Left colon (tissue), 2 donors: ENCODE results near the gene SCYL1. TPM values are rescaled to one million over a fixed set of nuclear protein-coding genes. Genes with fewer than 3 reads are reported as not detected.

ENCODE experiments used
- ATAC-seq: fragments of 200-7000 bp; cut with Tn5 transposase; one replicate; pipeline ENCODE4 v1.9.1; 2020; ENCODE audit warnings: mild to moderate bottlenecking, moderate library complexity
- DNase-seq, 2 donors: peaks; one replicate each; pipeline ENCODE4 v3.0.0-alpha.2; 2020
- intact Hi-C, 2 donors: fragments of 100-400 bp; cut with DNase I in 1 of 2; cut with micrococcal nuclease in 1 of 2; formaldehyde crosslinking; loops; one replicate each; pipeline versions ENCODE4 v1.11.2 to v1.14.0; 2022; cut with DNase I, micrococcal nuclease
- total RNA-seq, 2 donors: library from RNA; stranded (reverse); fragmentation: NEBNext Ultra II Directional; extraction: Animal tissue kit (Norgen Biotek cat#: 25700); gene quantifications; one replicate each; pipeline ENCODE4 v1.2.1, GENCODE V29; 2021
- donor health status: DM: no; HTN: no; CAD: no.
- donor health status: DM: yes; HTN: yes; CAD: no.

SCYL1 gene
- total RNA-seq, 2 donors from 2014 or later, result 58.4 to 70.8 TPM

DNA sequence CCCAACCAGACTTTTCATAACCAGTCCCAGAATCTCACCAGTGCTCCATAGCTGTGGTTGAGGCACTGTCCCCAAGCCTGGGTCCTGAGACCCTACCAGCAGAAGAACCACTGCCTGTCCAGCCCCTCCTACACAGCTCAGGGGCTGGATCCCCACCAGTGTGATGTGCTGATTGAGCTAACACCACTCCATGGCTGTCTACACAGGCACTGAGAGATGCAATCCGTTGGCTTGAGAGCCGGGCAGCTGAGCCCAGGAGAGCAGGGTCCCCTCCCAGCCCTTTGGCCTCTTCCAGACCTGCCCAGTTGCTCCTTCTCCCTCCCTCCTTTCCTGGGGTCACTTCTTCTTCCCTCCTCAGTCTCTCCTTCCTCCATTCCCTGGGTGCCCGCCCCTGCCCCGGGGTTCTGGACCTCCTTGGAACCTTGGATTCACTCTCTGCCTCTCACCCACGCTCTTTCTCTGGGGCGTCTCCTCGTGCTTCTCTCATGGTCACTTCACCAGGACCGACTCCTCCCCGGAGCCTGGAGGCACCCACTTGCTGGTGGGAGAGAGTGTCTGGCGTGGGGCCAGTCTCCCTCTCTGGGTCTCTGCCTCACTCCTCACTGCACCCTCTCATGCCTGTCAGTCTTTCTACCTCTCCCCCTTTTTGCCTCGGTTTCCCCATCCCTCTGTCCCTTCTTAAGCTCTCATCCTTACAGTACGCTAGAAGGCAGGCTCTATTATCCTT lies 706 bp upstream of the SCYL1 start:
- ATAC-seq, result peak; percentile 19

DNA sequence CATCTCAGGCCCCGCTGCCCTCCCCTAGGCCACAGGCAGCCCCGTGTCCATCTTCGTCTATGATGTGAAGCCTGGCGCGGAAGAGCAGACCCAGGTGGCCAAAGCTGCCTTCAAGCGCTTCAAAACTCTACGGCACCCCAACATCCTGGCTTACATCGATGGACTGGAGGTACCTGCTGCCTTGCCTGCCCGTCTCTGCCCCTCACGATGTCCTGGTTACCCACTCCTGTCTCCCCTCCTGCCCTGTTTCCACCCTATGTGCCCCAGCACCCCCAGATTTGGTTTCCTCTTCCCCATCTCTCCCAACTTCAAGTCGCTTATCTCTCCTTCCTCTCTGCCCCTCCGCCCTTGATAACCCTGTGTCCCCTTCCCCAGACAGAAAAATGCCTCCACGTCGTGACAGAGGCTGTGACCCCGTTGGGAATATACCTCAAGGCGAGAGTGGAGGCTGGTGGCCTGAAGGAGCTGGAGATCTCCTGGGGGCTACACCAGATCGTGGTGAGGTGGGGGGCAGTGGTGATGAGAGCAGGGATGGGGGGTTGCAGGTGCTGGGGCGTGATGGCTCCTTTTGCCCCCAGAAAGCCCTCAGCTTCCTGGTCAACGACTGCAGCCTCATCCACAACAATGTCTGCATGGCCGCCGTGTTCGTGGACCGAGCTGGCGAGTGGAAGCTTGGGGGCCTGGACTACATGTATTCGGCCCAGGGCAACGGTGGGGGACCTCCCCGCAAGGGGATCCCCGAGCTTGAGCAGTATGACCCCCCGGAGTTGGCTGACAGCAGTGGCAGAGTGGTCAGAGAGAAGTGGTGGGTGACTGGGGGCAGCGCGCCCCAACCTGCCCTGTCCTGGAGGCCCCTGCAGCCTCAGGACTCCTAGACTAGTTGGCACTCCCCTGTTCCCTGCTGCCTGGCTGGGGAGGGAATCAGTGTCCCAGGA lies 930 bp downstream of the SCYL1 start:
- intact Hi-C loops, result no loop called here
- no peak for ATAC-seq
- DNase-seq, result no peak

More for the DNA sequence above, 706 bp upstream of the SCYL1 start:
- peak; percentile 60 to 68 for DNase-seq
- intact Hi-C loops, result no loop called here

DNA sequence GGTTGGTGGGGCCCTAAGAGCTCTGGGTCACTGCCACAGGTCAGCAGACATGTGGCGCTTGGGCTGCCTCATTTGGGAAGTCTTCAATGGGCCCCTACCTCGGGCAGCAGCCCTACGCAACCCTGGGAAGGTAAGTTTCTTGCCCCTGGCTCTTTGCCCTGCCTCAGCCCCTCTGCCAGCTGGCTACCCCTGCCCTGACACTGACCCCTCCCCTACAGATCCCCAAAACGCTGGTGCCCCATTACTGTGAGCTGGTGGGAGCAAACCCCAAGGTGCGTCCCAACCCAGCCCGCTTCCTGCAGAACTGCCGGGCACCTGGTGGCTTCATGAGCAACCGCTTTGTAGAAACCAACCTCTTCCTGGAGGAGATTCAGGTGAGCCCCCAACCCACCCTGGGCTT lies 1.9 kb downstream of the SCYL1 start:
- intact Hi-C loops, result no loop called here
- ATAC-seq (no peak), DNase-seq (no peak)

DNA sequence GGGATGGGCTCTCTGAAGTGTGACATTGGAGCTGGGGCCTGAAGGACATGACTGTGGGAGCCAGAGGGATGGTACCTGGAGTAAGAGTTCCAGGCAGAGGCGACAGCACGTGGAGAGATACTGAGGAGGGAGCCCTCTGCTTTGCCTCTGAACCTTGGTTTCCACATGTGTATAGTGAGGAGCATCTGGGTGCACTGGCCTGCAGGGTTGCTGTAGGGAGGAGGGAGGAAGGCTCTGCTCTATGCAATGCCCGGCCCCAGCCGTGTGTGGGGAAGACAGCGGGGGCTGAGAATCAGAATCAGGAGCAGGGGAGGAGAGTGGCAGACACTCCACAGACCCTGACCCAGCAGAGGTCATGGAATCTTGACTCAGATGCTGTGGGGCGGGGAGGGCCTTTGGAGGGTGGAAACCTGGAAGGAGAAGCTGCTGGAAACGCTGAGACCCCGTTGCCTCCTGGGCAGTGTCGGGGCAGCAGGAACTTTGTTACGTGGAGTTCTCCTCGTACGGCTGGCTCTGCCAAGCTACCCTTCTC lies 4.0 kb downstream of the SCYL1 start:
- no peak for DNase-seq
- intact Hi-C loops, result no loop called here
- ATAC-seq, result no peak

DNA sequence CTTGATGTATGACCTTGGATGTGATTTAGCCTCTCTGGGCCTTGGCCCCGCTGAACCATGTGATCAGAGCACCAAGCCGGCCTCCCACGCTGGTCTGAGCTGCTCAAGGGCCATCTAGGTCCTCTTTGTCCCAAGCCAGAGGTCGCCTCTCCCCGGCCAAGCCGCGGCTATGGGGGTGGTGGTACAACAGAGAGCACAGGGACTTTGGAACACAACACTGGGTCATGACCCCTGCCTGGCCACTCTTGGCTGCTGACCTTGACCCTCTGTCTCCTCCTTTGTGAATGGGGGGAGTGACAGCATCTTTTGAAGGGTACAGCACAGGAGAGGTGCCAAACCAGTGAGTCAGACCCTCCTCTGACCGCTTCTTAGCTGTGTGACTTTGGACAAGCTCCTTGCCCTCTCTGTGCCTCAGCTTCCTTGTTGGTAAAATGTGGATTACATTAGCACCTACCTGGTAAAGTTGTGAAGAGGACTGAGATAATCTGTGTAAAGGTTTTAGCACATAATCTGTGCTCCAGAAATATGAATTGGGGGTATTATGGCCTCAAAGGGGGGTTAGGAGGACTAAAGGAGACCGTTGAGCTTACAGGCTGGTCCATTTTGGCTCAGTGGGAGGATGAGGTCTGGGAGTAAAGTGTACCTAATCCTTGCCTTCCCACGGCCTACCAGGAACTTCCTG lies 4.7 kb downstream of the SCYL1 start:
- DNase-seq, result no peak
- ATAC-seq, result no peak
- intact Hi-C loops, result no loop called here

DNA sequence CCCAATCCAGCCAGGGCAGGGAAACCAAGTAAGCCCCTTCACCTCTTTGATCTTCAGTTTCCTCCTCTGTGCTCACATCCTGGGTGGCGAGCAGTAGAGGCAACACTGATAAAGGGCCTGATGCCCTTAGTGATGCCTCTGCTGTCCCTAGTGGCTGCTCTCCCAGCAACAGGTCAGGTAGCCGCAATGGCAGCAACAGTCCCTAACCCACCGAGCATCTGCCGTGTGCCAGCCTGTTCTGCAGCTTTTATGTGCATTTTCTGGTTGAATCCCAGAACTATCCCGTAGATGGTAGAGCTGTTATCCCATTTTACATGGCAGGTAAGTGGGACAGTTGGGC lies 5.2 kb downstream of the SCYL1 start:
- DNase-seq, result no peak
- ATAC-seq, result no peak
- intact Hi-C loops, result no loop called here

DNA sequence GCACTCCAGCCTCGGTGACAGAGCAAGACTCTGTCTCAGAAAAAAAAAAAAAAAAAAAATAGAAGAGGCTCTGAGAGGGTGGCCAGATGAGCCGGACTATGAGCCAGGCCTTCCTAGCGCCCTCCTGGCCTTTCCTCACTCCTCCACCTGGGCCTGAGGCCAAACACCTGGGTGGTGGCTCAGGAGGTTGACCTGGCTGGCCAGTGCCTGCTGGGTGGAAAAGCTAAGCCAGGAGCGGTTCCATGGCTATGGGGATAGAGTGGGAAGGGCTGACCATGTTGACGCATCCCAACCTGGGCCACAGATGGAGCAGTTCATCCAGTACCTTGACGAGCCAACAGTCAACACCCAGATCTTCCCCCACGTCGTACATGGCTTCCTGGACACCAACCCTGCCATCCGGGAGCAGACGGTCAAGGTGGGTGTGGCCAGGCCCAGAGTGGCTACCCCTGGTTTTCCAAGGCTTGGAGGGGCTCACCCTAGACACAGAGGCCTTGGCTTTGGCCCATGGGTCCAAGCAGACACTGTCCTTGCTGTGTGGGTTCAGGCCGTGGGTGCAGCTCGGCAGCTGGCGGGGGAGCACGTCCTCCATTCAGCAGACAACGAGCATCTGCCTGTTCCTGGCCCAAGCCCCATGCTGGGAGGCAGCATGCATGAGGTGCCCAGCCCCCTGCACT lies 7.6 kb downstream of the SCYL1 start:
- intact Hi-C loops, result no loop called here
- ATAC-seq (no peak), DNase-seq (no peak)

DNA sequence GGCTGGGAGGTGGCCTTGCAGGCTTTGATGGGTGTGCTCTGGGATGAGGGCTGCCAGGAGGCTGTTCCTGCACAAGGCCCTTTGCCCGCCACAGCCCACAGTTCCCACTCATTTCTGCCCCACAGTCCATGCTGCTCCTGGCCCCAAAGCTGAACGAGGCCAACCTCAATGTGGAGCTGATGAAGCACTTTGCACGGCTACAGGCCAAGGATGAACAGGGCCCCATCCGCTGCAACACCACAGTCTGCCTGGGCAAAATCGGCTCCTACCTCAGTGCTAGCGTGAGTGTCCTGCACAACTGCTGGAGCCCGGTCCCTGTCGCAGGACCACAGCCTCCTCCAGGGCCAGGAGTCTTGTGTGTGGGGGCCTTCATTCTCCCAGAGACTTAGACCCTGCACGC lies 10.2 kb downstream of the SCYL1 start:
- intact Hi-C loops, result no loop called here
- no peak for DNase-seq
- no peak for ATAC-seq

DNA sequence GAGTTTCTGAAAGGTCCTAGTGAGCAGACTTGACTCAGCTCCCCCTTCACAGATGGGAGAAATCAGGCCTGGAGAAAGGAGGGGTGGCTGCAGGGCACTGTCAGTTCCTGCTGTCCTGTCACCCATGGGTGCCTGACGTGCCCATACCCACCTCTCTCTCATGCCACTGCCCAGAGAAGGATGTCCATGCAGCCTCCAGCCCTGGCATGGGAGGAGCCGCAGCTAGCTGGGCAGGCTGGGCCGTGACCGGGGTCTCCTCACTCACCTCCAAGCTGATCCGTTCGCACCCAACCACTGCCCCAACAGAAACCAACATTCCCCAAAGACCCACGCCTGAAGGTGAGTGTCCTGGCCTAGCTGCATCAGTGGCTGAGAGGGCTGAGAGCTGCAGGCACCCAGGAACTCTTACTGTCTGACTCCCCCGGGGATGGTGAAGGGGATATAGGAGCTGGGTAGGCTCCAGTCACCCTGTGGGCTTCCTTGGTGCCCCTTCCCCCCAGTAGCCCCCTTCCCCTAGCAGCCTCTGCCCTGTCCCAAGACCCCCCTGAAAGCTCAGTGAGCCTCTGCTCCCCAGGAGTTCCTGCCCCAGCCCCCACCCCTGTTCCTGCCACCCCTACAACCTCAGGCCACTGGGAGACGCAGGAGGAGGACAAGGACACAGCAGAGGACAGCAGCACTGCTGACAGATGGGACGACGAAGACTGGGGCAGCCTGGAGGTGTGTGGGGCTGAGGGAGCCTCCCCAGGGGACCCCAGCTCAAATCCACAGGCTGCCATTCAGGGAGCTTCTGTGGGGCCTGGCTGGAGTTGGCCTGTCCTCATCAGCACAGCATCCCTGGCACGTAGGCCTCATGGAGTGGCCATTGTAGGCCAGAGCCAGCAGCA lies 11.8 kb downstream of the SCYL1 start:
- DNase-seq, result no peak
- intact Hi-C loops, result no loop called here
- ATAC-seq, result no peak

DNA sequence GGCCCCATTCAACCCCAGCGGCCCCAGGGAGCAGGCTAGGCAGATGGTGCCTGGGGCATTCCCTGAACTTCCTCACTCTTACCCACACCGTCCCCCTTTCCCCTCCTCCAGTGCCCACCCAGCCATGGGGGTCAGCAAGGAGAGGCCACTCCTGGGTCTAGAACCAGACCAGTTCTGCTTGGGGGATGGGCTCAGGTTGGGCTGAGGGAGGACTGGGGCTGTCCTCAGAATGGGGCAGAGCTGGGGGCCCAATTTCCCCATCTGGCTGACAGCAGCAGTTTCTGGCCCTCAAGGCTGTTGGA lies 12.4 kb downstream of the SCYL1 start:
- intact Hi-C loops, result no loop called here
- no peak for ATAC-seq
- DNase-seq, result no peak

DNA sequence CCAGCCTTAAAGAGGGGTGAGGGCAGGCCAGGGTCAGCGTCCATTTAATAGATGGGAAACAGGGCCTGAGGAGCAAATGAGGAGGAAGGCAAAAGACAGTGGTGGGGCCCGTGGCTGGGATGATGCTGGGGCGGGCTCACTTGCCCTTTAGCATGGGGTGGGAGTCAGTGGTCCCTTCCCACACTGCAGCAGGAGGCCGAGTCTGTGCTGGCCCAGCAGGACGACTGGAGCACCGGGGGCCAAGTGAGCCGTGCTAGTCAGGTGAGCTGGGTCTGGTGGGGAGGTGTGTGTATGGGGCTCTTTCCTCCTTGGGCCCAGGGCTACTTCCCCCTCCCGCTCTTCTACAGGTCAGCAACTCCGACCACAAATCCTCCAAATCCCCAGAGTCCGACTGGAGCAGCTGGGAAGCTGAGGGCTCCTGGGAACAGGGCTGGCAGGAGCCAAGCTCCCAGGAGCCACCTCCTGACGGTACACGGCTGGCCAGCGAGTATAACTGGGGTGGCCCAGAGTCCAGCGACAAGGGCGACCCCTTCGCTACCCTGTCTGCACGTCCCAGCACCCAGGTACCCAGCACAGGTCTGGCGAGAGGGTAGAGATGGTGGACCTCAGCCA lies 12.8 kb downstream of the SCYL1 start:
- DNase-seq, result no peak
- no peak for ATAC-seq
- intact Hi-C loops, result no loop called here

DNA sequence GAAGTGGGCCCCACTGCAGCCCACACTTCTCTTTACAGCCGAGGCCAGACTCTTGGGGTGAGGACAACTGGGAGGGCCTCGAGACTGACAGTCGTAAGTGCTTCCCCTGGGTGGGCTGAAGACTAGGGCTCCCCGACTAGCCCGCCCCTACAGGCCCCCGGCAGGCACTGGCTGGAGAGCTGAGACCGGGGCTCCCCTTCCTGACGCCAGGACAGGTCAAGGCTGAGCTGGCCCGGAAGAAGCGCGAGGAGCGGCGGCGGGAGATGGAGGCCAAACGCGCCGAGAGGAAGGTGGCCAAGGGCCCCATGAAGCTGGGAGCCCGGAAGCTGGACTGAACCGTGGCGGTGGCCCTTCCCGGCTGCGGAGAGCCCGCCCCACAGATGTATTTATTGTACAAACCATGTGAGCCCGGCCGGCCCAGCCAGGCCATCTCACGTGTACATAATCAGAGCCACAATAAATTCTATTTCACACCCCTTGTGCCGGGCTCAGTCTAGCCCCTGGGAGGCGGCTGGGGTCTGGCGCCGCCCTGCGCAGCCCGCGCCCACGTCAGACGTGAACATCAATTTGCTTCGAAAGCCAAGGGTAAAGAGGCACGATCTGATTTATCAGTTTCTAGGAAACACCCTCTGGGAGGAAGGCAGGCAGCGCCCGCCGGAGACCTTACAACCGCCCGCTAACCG lies 13.5 kb downstream of the SCYL1 start:
- DNase-seq, result no peak
- no peak for ATAC-seq
- intact Hi-C loops, result no loop called here

DNA sequence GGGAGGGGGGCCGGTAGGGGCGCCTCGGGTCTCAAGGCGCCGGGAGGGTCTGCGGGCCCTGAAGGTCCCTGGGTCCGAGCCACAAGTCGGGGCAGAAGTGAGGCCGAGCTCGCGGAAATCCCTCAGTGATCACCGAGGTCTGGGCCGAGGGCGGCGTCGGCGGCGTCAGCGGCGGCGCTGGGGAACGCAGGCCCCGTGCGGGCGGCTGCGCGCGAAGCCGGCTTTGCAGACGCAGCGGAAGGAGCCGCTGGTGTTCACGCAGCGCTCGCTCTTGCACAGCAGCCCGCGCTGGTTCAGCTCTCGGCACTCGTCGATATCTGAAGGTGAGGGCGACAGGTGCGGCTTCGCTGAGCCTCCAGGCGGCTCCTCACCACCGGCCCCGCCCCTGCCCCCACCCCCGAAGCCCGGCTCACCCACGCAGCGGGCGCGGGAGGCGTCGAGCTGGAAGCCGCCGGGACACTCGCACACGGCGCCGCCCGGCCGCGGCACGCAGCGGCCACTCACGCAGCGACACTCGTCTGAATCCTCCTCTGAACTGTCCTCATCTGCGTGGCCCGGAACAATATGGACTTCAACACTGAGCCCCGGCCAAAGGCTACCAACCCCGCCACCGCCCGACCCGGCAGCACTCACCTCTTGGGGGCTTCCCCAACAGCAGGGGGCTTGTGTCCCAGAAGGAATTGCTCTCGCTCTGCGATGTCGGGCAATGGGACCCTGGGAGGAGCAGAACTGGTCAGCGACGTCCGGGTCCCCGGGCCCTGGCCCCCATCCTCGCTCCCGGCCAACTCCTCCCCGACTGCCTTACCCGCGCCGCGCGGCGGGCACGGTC lies 14.2 kb downstream of the SCYL1 start:
- no peak for ATAC-seq
- intact Hi-C loops, result no loop called here
- DNase-seq, result peak; percentile 35 to 38

DNA sequence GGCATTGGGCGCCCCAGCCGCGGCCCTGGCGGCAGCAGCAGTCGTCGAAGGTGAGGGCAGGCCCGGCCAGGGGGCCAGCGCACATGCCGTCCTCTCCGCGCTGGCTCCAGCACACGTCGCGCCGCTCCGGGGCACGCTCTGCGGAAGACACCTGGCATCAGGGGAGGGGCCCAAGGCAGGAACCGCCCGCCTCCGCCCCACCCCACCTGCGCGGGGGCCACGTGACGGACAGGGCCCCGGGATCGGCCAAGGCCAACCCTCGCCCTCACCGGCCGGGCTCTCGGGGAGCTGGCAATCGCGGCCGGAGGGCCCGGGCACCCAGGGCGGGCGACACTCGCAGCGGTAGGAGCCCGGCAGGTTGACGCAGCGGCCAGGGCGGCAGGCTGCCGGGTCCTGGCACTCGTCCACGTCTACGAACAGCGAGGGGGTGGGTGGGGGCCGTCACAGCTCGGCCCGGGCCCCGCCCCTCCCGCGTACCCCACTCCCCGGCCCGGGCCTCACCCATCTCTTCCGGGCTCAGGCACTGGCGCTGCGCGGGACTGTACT lies 14.9 kb downstream of the SCYL1 start:
- DNase-seq (peak; percentile 85), ATAC-seq (peak; percentile 75)
- intact Hi-C loops, result no loop called here

DNA sequence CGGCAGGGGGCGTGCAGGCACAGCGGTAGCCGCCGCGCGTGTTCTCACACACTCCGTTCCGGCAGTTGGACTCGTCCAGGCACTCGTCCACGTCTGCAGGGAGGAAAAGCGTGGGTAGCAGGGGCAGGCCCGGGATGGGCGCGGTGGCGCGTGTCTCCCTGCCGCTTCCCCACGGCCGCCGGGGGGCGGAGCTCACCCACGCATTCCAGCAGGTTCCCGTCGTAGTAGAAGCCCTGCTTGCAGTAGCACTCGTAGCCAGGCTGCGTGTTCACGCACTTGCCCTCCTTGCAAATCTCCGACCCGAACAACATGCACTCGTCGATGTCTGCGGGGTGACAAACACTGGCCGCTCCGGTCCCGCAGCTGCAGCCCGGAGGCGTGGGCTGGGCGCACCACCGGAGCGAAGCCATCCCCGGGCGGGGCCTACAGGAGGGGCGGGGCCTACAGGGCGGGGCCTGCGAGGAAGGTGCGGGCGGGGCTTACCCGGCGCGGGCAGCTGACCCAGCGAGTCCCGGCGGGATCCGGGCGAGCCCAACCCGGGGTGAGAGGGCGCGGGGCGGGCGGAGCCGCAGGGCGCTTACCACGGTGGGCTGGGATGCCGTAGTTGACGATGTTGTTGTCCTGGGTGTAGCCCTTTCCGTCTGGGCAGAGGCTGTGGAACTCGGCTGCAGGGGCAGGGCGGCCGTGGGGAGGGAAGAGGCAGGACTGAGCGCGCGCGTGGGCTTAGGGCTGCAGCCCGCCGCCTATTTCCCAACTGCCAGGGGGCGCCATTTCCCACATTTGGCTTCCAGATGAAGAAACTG lies 15.6 kb downstream of the SCYL1 start:
- ATAC-seq (peak; percentile 88), DNase-seq (peak; percentile 89 to 95)
- intact Hi-C loops, result no loop called here
